H9 (cell line): ENCODE results near the gene HEPHL1. TPM values are rescaled to one million over a fixed set of nuclear protein-coding genes. Genes with fewer than 3 reads are reported as not detected.

Experiments used
- DNase-seq: peaks from one replicate; pipeline ENCODE4 v3.0.0-alpha.2; 2017
- H2AFZ ChIP-seq: one replicate; pipeline ENCODE4 v1.6.1; 2013; ENCODE audit warnings: mild to moderate bottlenecking, low read length, control low read depth, moderate library complexity
- H2AK5ac ChIP-seq: 2 replicates; pipeline ENCODE4 v1.6.1; 2013; ENCODE audit warnings: low read length, control low read depth, mixed read lengths; ENCODE audit not compliant: insufficient read length
- H2BK120ac ChIP-seq: one replicate; pipeline ENCODE4 v1.6.1; 2013; ENCODE audit warnings: low read depth, mild to moderate bottlenecking, low read length, control low read depth, inconsistent platforms; ENCODE audit not compliant: poor library complexity, severe bottlenecking
- H2BK12ac ChIP-seq: 2 replicates; pipeline ENCODE4 v1.6.1; 2013; ENCODE audit warnings: low read length, control low read depth, mixed read lengths, low read depth; ENCODE audit not compliant: insufficient read length
- H2BK15ac ChIP-seq: 2 replicates; pipeline ENCODE4 v1.6.1; 2013; ENCODE audit warnings: low read depth, low read length, control low read depth
- H2BK20ac ChIP-seq: one replicate; pipeline ENCODE4 v1.6.1; 2013; ENCODE audit warnings: low read depth, mild to moderate bottlenecking, low read length, control low read depth, inconsistent platforms; ENCODE audit not compliant: poor library complexity, severe bottlenecking
- H2BK5ac ChIP-seq: 2 replicates; pipeline ENCODE4 v1.6.1; 2013; ENCODE audit warnings: low read length, control low read depth, mixed read lengths; ENCODE audit not compliant: insufficient read length
- H3K14ac ChIP-seq: 2 replicates; pipeline ENCODE4 v1.6.1; 2013; ENCODE audit warnings: low read length, control low read depth; ENCODE audit not compliant: insufficient read depth
- H3K18ac ChIP-seq: 2 replicates; pipeline ENCODE4 v1.6.1; 2013; ENCODE audit warnings: low read depth, mild to moderate bottlenecking, mixed read lengths, low read length, control low read depth; ENCODE audit not compliant: insufficient read length
- H3K23ac ChIP-seq: 2 replicates; pipeline ENCODE4 v1.6.1; 2013; ENCODE audit warnings: low read length, control low read depth, mixed read lengths, low read depth; ENCODE audit not compliant: insufficient read length
- H3K23me2 ChIP-seq: 2 replicates; pipeline ENCODE4 v1.6.1; 2013; ENCODE audit warnings: low read depth, mild to moderate bottlenecking, mixed read lengths, low read length, control low read depth; ENCODE audit not compliant: insufficient read length, poor library complexity, severe bottlenecking
- H3K27ac ChIP-seq: 2 replicates; pipeline ENCODE4 v1.5.1; 2013; ENCODE audit warnings: low read length, control low read depth, mixed read lengths, low read depth; ENCODE audit not compliant: insufficient read length
- H3K27me3 ChIP-seq: 2 replicates; pipeline ENCODE4 v1.6.1; 2013; ENCODE audit warnings: low read length, control low read depth, inconsistent platforms; ENCODE audit not compliant: insufficient read depth
- H3K4ac ChIP-seq: 2 replicates; pipeline ENCODE4 v1.6.1; 2013; ENCODE audit warnings: low read depth, mild to moderate bottlenecking, control low read depth, inconsistent platforms, low read length, moderate library complexity
- H3K4me1 ChIP-seq: 2 replicates; pipeline ENCODE4 v1.6.1; 2013; ENCODE audit warnings: low read length, control low read depth, inconsistent platforms; ENCODE audit not compliant: insufficient read depth
- H3K4me2 ChIP-seq: 2 replicates; pipeline ENCODE4 v1.6.1; 2013; ENCODE audit warnings: low read length, control low read depth, mixed read lengths; ENCODE audit not compliant: insufficient read length, insufficient read depth
- H3K56ac ChIP-seq: 2 replicates; pipeline ENCODE4 v1.6.1; 2013; ENCODE audit warnings: low read depth, mild to moderate bottlenecking, mixed read lengths, low read length, control low read depth; ENCODE audit not compliant: insufficient read length
- H3K79me1 ChIP-seq: 2 replicates; pipeline ENCODE4 v1.6.1; 2013; ENCODE audit warnings: low read depth, mild to moderate bottlenecking, moderate library complexity, low read length, control low read depth, inconsistent platforms; ENCODE audit not compliant: insufficient read depth, poor library complexity, severe bottlenecking
- H3K79me2 ChIP-seq: 2 replicates; pipeline ENCODE4 v1.6.1; 2013; ENCODE audit warnings: low read length, control low read depth, inconsistent platforms; ENCODE audit not compliant: insufficient read depth
- H3K9ac ChIP-seq: 2 replicates; pipeline ENCODE4 v1.6.1; 2013; ENCODE audit warnings: low read length, control low read depth, mixed read lengths; ENCODE audit not compliant: insufficient read length; ENCODE audit errors: extremely low read depth
- H3K9me3 ChIP-seq: one replicate; pipeline ENCODE4 v1.6.1; 2013; ENCODE audit warnings: low read depth, low read length, inconsistent platforms; ENCODE audit not compliant: control insufficient read depth
- H3T11ph ChIP-seq: one replicate; pipeline ENCODE4 v1.6.1; 2013; ENCODE audit warnings: mild to moderate bottlenecking, low read length, control low read depth, inconsistent platforms
- H4K20me1 ChIP-seq: one replicate; pipeline ENCODE4 v1.6.1; 2013; ENCODE audit not compliant: control insufficient read depth, insufficient read length, insufficient read depth
- H4K5ac ChIP-seq: 2 replicates; pipeline ENCODE4 v1.6.1; 2013; ENCODE audit warnings: low read depth, mild to moderate bottlenecking, mixed read lengths, low read length, control low read depth; ENCODE audit not compliant: insufficient read length
- H4K8ac ChIP-seq: replicated peaks from 2 replicates; pipeline ENCODE4 v1.6.1; 2013; ENCODE audit warnings: low read length, control low read depth, mixed read lengths, low read depth; ENCODE audit not compliant: insufficient read length
- H4K91ac ChIP-seq: 2 replicates; pipeline ENCODE4 v1.6.1; 2013; ENCODE audit warnings: low read depth, mild to moderate bottlenecking, moderate library complexity, mixed read lengths, low read length, control low read depth; ENCODE audit not compliant: insufficient read length
- H3K27ac Mint-ChIP-seq, 3 experiments: 2 replicates in 2 of 3; 3 replicates in 1 of 3; pipeline ENCODE4 v1.8.0; 2020 to 2021; ENCODE audit warnings: mixed read lengths in 3 of 3, mild to moderate bottlenecking in 1 of 3, moderate library complexity in 1 of 3
- H3K27me3 Mint-ChIP-seq: 2 replicates; pipeline ENCODE4 v1.8.0; 2021; ENCODE audit warnings: low read depth, mild to moderate bottlenecking, moderate library complexity, mixed read lengths
- H3K36me3 Mint-ChIP-seq, 3 experiments: 2 replicates in 2 of 3; 3 replicates in 1 of 3; pipeline ENCODE4 v1.8.0; 2020 to 2021; ENCODE audit warnings: low read depth in 3 of 3, mixed read lengths in 3 of 3; ENCODE audit not compliant: insufficient read depth in 1 of 3
- H3K4me1 Mint-ChIP-seq, 2 experiments: 2 replicates each; pipeline ENCODE4 v1.8.0; 2020; ENCODE audit warnings: mixed read lengths in 2 of 2
- H3K4me3 Mint-ChIP-seq, 2 experiments: 2 replicates in 1 of 2; 3 replicates in 1 of 2; pipeline ENCODE4 v1.8.0; 2020 to 2021; ENCODE audit warnings: mild to moderate bottlenecking in 2 of 2, mixed read lengths in 2 of 2, moderate library complexity in 1 of 2
- H3K9me3 Mint-ChIP-seq, 2 experiments: 2 replicates in 1 of 2; 3 replicates in 1 of 2; pipeline ENCODE4 v1.8.0; 2020; ENCODE audit warnings: mild to moderate bottlenecking in 2 of 2, mixed read lengths in 2 of 2, moderate library complexity in 1 of 2
- CTCF ChIP-seq: fragments of 200-600 bp; sonication (generic); conservative IDR thresholded peaks from 3 replicates; pipeline ENCODE4 v1.8.0; 2021; ENCODE audit warnings: antibody characterized with exemption, mild to moderate bottlenecking
- WGBS: extraction: QIAGEN DNeasy Blood & Tissue Kit; methylation state at CpG from one replicate; pipeline ENCODE4 v1.1.7; 2013; ENCODE audit warnings: missing lambda C conversion rate, low lambda C conversion rate, mixed read lengths; ENCODE audit not compliant: insufficient read length; ENCODE audit errors: extremely low coverage; 5-methylcytosine and 5-hydroxymethylcytosine counted together
- total RNA-seq: library from RNA; stranded (reverse); gene quantifications from 2 replicates; pipeline ENCODE4 v1.2.1, GENCODE V29; 2021

The HEPHL1 gene
- total RNA-seq, 1 experiment from 2014 or later = not detected

GRCh38 chr11:94058630-94059029, 37.5 kb downstream of the HEPHL1 start:
- no peaks in the 10 kb centered on the region for H3K4me1 ChIP-seq
- H2BK5ac ChIP-seq = no peak overlapping the region
- no peak overlapping the region for H2AFZ ChIP-seq
- no peak overlapping the region for H3K4me2 ChIP-seq
- no peak overlapping the region for H3K23ac ChIP-seq
- Mint-ChIP-seq H3K4me3 (no peak overlapping the region), H3K27ac (no peak overlapping the region), H3K36me3 (no peaks in the 10 kb centered on the region; a peak in 1 of 7 replicates), H3K27me3 (peaks cover 4% of the 10 kb centered on the region), H3K4me1 (no peaks in the 10 kb centered on the region), H3K9me3 (no peaks in the 10 kb centered on the region; a peak in 2 of 5 replicates)
- no peak overlapping the region for H3K9ac ChIP-seq
- H2BK15ac ChIP-seq = no peak overlapping the region
- H3K56ac ChIP-seq = no peak overlapping the region
- no peak overlapping the region for H2AK5ac ChIP-seq
- TF ChIP-seq CTCF = no peak
- H3K23me2 ChIP-seq = no peaks in the 10 kb centered on the region
- no peak overlapping the region for H3K14ac ChIP-seq
- no peaks in the 10 kb centered on the region for H3K27me3 ChIP-seq
- no peak overlapping the region for H4K91ac ChIP-seq
- H3T11ph ChIP-seq = no peak overlapping the region
- H3K79me2 ChIP-seq = no peaks in the 10 kb centered on the region
- H3K9me3 ChIP-seq = no peaks in the 10 kb centered on the region
- no peak overlapping the region for H4K5ac ChIP-seq
- no CpG with 5 or more reads among the region's 1 CpG for WGBS
- H3K18ac ChIP-seq = no peak overlapping the region
- no peak overlapping the region for H3K27ac ChIP-seq
- H2BK20ac ChIP-seq = no peak overlapping the region
- no peak for DNase-seq
- no peak overlapping the region for H2BK12ac ChIP-seq
- H2BK120ac ChIP-seq = no peak overlapping the region
- H3K4ac ChIP-seq = no peak overlapping the region
- no peak overlapping the region for H4K8ac ChIP-seq
- no peaks in the 10 kb centered on the region for H4K20me1 ChIP-seq
- H3K79me1 ChIP-seq = no peaks in the 10 kb centered on the region
